ENCODE data around the gene PHACTR1.

Gene PHACTR1

GRCh38 chr6:13260101-13260598, 543.6 kb downstream of the PHACTR1 start:
- Histone ChIP-seq H2BK12ac (ENCODE audit: low read length) (no peak overlapping the region), H2AK5ac (ENCODE audit: low read depth, low read length) (no peak overlapping the region), H2BK120ac (ENCODE audit: low read depth, low read length) (no peak overlapping the region), H3K9me3 (replicated peaks in 1 of 2; ENCODE audit: control insufficient read depth in 2 of 2, insufficient read depth in 1 of 2, low read depth in 1 of 2, low read length in 2 of 2) (no peaks in the 10 kb centered on the region), H3K27ac (replicated peaks; ENCODE audit: low read length) (no peak overlapping the region), H2BK5ac (ENCODE audit: low read length) (no peak overlapping the region), H2AFZ (ENCODE audit: low read length) (no peak overlapping the region), H3K9ac (ENCODE audit: low read depth, low read length, poor library complexity) (no peak overlapping the region), H3K4me1 (ENCODE audit: control insufficient read depth in 2 of 2, insufficient read depth in 1 of 2, low read depth in 1 of 2, low read length in 2 of 2) (peaks cover 0 to 5% of the 10 kb centered on the region in 2 donors), H3K23ac (ENCODE audit: low read depth, low read length, poor library complexity) (no peak overlapping the region), H3K4ac (ENCODE audit: low read length) (no peak overlapping the region), H3K27me3 (ENCODE audit: control insufficient read depth in 3 of 3, insufficient read depth in 3 of 3, low read depth in 1 of 3, low read length in 3 of 3) (peaks cover 0 to 2% (median 0%) of the 10 kb centered on the region in 3 experiments), H4K8ac (ENCODE audit: low read depth, low read length) (no peak overlapping the region), H4K91ac (ENCODE audit: low read depth, low read length, poor library complexity) (no peak overlapping the region), H3K4me2 (ENCODE audit: insufficient read depth, low read length, poor library complexity, severe bottlenecking) (peak overlapping the region; percentile 26), H3K18ac (ENCODE audit: low read length) (no peak overlapping the region), H3K14ac (ENCODE audit: low read length) (no peak overlapping the region), H3K79me1 (ENCODE audit: low read depth, low read length) (no peaks in the 10 kb centered on the region), H2BK15ac (ENCODE audit: low read length) (no peak overlapping the region), H3K36me3 (replicated peaks in 1 of 2; ENCODE audit: control insufficient read depth in 2 of 2, insufficient read depth in 2 of 2, low read length in 2 of 2) (no peaks in the 10 kb centered on the region), H3K4me3 (ENCODE audit: low read length in 2 of 2) (no peak overlapping the region)
- no peak for DNase-seq (ENCODE audit: low spot score)
- no CpG with 5 or more reads among the region's 7 CpGs for WGBS, 2 donors (ENCODE audit: extremely low coverage in 2 of 2, insufficient read length in 2 of 2, insufficient replicate concordance in 1 of 2)

GRCh38 chr6:13260831-13261230, 544.3 kb downstream of the PHACTR1 start:
- no CpG with 5 or more reads among the region's 5 CpGs for WGBS, 2 donors (ENCODE audit: extremely low coverage in 2 of 2, insufficient read length in 2 of 2, insufficient replicate concordance in 1 of 2)
- no peak overlapping the region for H2BK12ac ChIP-seq (ENCODE audit: low read length)
- peaks cover 0 to 5% of the 10 kb centered on the region in 2 donors for H3K4me1 ChIP-seq (ENCODE audit: control insufficient read depth in 2 of 2, insufficient read depth in 1 of 2, low read depth in 1 of 2, low read length in 2 of 2)
- peaks cover 0 to 2% of the 10 kb centered on the region in 2 donors for H3K36me3 ChIP-seq (replicated peaks in 1 of 2; ENCODE audit: control insufficient read depth in 2 of 2, insufficient read depth in 2 of 2, low read length in 2 of 2)
- H3K27ac ChIP-seq (replicated peaks; ENCODE audit: low read length), result no peak overlapping the region
- H2AK5ac ChIP-seq (ENCODE audit: low read depth, low read length), result no peak overlapping the region
- H3K23ac ChIP-seq (ENCODE audit: low read depth, low read length, poor library complexity), result no peak overlapping the region
- H4K8ac ChIP-seq (ENCODE audit: low read depth, low read length), result no peak overlapping the region
- no peak overlapping the region for H2BK15ac ChIP-seq (ENCODE audit: low read length)
- H3K4me2 ChIP-seq (ENCODE audit: insufficient read depth, low read length, poor library complexity, severe bottlenecking), result no peak overlapping the region
- peaks cover 0 to 2% (median 0%) of the 10 kb centered on the region in 3 experiments for H3K27me3 ChIP-seq (ENCODE audit: control insufficient read depth in 3 of 3, insufficient read depth in 3 of 3, low read depth in 1 of 3, low read length in 3 of 3)
- DNase-seq (ENCODE audit: low spot score), result no peak
- no peak overlapping the region for H3K4me3 ChIP-seq (ENCODE audit: low read length in 2 of 2)
- H2AFZ ChIP-seq (ENCODE audit: low read length), result no peak overlapping the region
- H3K18ac ChIP-seq (ENCODE audit: low read length), result no peak overlapping the region
- H4K91ac ChIP-seq (ENCODE audit: low read depth, low read length, poor library complexity), result no peak overlapping the region
- H3K4ac ChIP-seq (ENCODE audit: low read length), result no peak overlapping the region
- H3K79me1 ChIP-seq (ENCODE audit: low read depth, low read length), result no peaks in the 10 kb centered on the region
- H3K14ac ChIP-seq (ENCODE audit: low read length), result no peak overlapping the region
- no peak overlapping the region for H2BK5ac ChIP-seq (ENCODE audit: low read length)
- H2BK120ac ChIP-seq (ENCODE audit: low read depth, low read length), result no peak overlapping the region
- no peak overlapping the region for H3K9ac ChIP-seq (ENCODE audit: low read depth, low read length, poor library complexity)
- H3K9me3 ChIP-seq (replicated peaks in 1 of 2; ENCODE audit: control insufficient read depth in 2 of 2, insufficient read depth in 1 of 2, low read depth in 1 of 2, low read length in 2 of 2), result no peaks in the 10 kb centered on the region

- H2BK15ac ChIP-seq (ENCODE audit: low read length), result no peak overlapping the region
- H3K4me1 ChIP-seq (ENCODE audit: control insufficient read depth in 2 of 2, insufficient read depth in 1 of 2, low read depth in 1 of 2, low read length in 2 of 2), result peaks cover 0 to 5% of the 10 kb centered on the region in 2 donors
- no peak overlapping the region for H3K14ac ChIP-seq (ENCODE audit: low read length)
- H3K18ac ChIP-seq (ENCODE audit: low read length), result no peak overlapping the region
- H2BK5ac ChIP-seq (ENCODE audit: low read length), result no peak overlapping the region
- H3K9me3 ChIP-seq (replicated peaks in 1 of 2; ENCODE audit: control insufficient read depth in 2 of 2, insufficient read depth in 1 of 2, low read depth in 1 of 2, low read length in 2 of 2), result no peaks in the 10 kb centered on the region
- no CpG with 5 or more reads among the region's 1 CpG for WGBS, 2 donors (ENCODE audit: extremely low coverage in 2 of 2, insufficient read length in 2 of 2, insufficient replicate concordance in 1 of 2)
- no peak overlapping the region for H2AFZ ChIP-seq (ENCODE audit: low read length)
- no peak overlapping the region for H3K4me2 ChIP-seq (ENCODE audit: insufficient read depth, low read length, poor library complexity, severe bottlenecking)
- no peak overlapping the region for H4K91ac ChIP-seq (ENCODE audit: low read depth, low read length, poor library complexity)
- no peak overlapping the region for H3K23ac ChIP-seq (ENCODE audit: low read depth, low read length, poor library complexity)
- no peak overlapping the region for H4K8ac ChIP-seq (ENCODE audit: low read depth, low read length)
- peaks cover 0 to 2% of the 10 kb centered on the region in 2 donors for H3K36me3 ChIP-seq (replicated peaks in 1 of 2; ENCODE audit: control insufficient read depth in 2 of 2, insufficient read depth in 2 of 2, low read length in 2 of 2)
- no peak overlapping the region for H2BK12ac ChIP-seq (ENCODE audit: low read length)
- no peaks in the 10 kb centered on the region for H3K79me1 ChIP-seq (ENCODE audit: low read depth, low read length)
- H2AK5ac ChIP-seq (ENCODE audit: low read depth, low read length), result no peak overlapping the region
- H3K27me3 ChIP-seq (ENCODE audit: control insufficient read depth in 3 of 3, insufficient read depth in 3 of 3, low read depth in 1 of 3, low read length in 3 of 3), result peaks cover 0 to 2% (median 0%) of the 10 kb centered on the region in 3 experiments
- no peak overlapping the region for H3K4me3 ChIP-seq (ENCODE audit: low read length in 2 of 2)
- no peak for DNase-seq (ENCODE audit: low spot score)
- no peak overlapping the region for H3K27ac ChIP-seq (replicated peaks; ENCODE audit: low read length)
- H2BK120ac ChIP-seq (ENCODE audit: low read depth, low read length), result no peak overlapping the region
- no peak overlapping the region for H3K9ac ChIP-seq (ENCODE audit: low read depth, low read length, poor library complexity)
- no peak overlapping the region for H3K4ac ChIP-seq (ENCODE audit: low read length)
Measured at GRCh38 chr6:13261464-13261994, 545.0 kb downstream of the PHACTR1 start.

- H3K27ac ChIP-seq (replicated peaks; ENCODE audit: low read length), result no peak overlapping the region
- no peak overlapping the region for H3K4ac ChIP-seq (ENCODE audit: low read length)
- DNase-seq (ENCODE audit: low spot score), result no peak
- H3K36me3 ChIP-seq (replicated peaks in 1 of 2; ENCODE audit: control insufficient read depth in 2 of 2, insufficient read depth in 2 of 2, low read length in 2 of 2), result peaks cover 0 to 2% of the 10 kb centered on the region in 2 donors
- no peak overlapping the region for H3K23ac ChIP-seq (ENCODE audit: low read depth, low read length, poor library complexity)
- no CpG with 5 or more reads among the region's 1 CpG for WGBS, 2 donors (ENCODE audit: extremely low coverage in 2 of 2, insufficient read length in 2 of 2, insufficient replicate concordance in 1 of 2)
- no peak overlapping the region for H2BK12ac ChIP-seq (ENCODE audit: low read length)
- no peaks in the 10 kb centered on the region for H3K79me1 ChIP-seq (ENCODE audit: low read depth, low read length)
- H2AK5ac ChIP-seq (ENCODE audit: low read depth, low read length), result no peak overlapping the region
- no peak overlapping the region for H3K14ac ChIP-seq (ENCODE audit: low read length)
- no peak overlapping the region for H2BK120ac ChIP-seq (ENCODE audit: low read depth, low read length)
- no peak overlapping the region for H3K9ac ChIP-seq (ENCODE audit: low read depth, low read length, poor library complexity)
- H4K91ac ChIP-seq (ENCODE audit: low read depth, low read length, poor library complexity), result no peak overlapping the region
- peaks cover 0 to 2% (median 0%) of the 10 kb centered on the region in 3 experiments for H3K27me3 ChIP-seq (ENCODE audit: control insufficient read depth in 3 of 3, insufficient read depth in 3 of 3, low read depth in 1 of 3, low read length in 3 of 3)
- no peak overlapping the region for H3K4me2 ChIP-seq (ENCODE audit: insufficient read depth, low read length, poor library complexity, severe bottlenecking)
- no peak overlapping the region for H4K8ac ChIP-seq (ENCODE audit: low read depth, low read length)
- no peak overlapping the region for H3K4me3 ChIP-seq (ENCODE audit: low read length in 2 of 2)
- no peak overlapping the region for H3K18ac ChIP-seq (ENCODE audit: low read length)
- no peak overlapping the region for H2BK5ac ChIP-seq (ENCODE audit: low read length)
- H2BK15ac ChIP-seq (ENCODE audit: low read length), result no peak overlapping the region
- peaks cover 0 to 3% of the 10 kb centered on the region in 2 donors for H3K9me3 ChIP-seq (replicated peaks in 1 of 2; ENCODE audit: control insufficient read depth in 2 of 2, insufficient read depth in 1 of 2, low read depth in 1 of 2, low read length in 2 of 2)
- no peak overlapping the region for H2AFZ ChIP-seq (ENCODE audit: low read length)
- peaks cover 0 to 5% of the 10 kb centered on the region in 2 donors for H3K4me1 ChIP-seq (ENCODE audit: control insufficient read depth in 2 of 2, insufficient read depth in 1 of 2, low read depth in 1 of 2, low read length in 2 of 2)
Measured at GRCh38 chr6:13262302-13263230, 546.0 kb downstream of the PHACTR1 start.
